ENCODE results near the gene MYZAP. TPM values are rescaled to one million over a fixed set of nuclear protein-coding genes. Genes with fewer than 3 reads are reported as not detected.

The MYZAP gene
- total and polyA plus RNA-seq, 2 of the 4 experiments (the other 2 are of a cell fraction), result not detected

DNA sequence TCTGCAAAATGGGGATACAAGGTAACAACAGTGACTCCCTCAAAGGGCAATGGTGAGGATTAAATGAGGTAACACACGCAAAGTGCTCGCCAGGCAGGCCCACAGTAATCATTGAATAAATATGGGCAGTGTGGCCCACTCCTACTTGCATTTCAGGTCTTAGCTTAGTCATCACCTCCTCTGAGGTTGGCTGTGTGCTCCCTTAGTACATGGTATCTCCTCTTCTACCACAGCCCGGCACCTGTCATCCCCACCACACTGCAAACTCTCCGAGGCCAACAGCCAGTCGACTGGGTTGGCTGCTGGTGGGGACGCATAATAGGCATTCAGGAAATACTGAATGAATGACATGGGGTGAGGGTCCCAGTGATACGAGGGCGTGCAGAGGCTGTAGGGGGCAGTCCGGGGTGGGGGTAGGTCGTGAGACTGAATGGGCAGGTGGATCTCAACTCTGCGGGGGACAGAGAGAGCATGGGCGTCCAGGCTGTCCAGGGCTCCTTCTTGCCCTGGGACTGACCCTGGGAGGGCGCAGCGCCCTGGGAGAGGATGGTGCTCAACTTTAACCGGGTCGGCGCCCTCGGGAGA lies 375 bp upstream of the MYZAP start:
- Histone ChIP-seq H3K9ac (ENCODE audit: low read depth, low read length) (no peak overlapping the region), H2BK120ac (ENCODE audit: low read depth, low read length) (no peak overlapping the region), H2AK9ac (replicated peaks; ENCODE audit: low read depth, low read length, poor library complexity) (peak overlapping the region; percentile 44), H4K20me1 (ENCODE audit: insufficient read depth, low read length) (no peaks in the 10 kb centered on the region), H3K9me1 (ENCODE audit: insufficient read depth, low read length) (no peaks in the 10 kb centered on the region; the same call in 1 of the 2 replicates), H3K27ac (ENCODE audit: insufficient read depth, low read length) (no peak overlapping the region), H3K4me3 (ENCODE audit: insufficient read depth, low read depth, low read length) (no peak overlapping the region; the same call in 1 of the 2 replicates), H3K23ac (ENCODE audit: low read depth, low read length) (no peak overlapping the region), H3K18ac (ENCODE audit: low read depth, low read length) (no peak overlapping the region), H4K91ac (ENCODE audit: insufficient read depth, low read depth, low read length) (no peak overlapping the region), H3K56ac (ENCODE audit: extremely low read depth, insufficient read depth, low read length) (no peak overlapping the region), H3K9me3 (ENCODE audit: control insufficient read depth, insufficient read depth, low read length) (no peaks in the 10 kb centered on the region), H3K27me3 (ENCODE audit: control insufficient read depth, insufficient read depth, low read length) (peaks cover 40% of the 10 kb centered on the region), H2BK15ac (ENCODE audit: low read depth, low read length) (no peak overlapping the region), H3K4me1 (ENCODE audit: control insufficient read depth, insufficient read depth, low read length) (no peaks in the 10 kb centered on the region), H3K14ac (replicated peaks; ENCODE audit: low read depth, low read length) (no peak overlapping the region), H3K4me2 (ENCODE audit: low read depth, low read length) (peak overlapping the region; percentile 63), H3K36me3 (ENCODE audit: control insufficient read depth, insufficient read depth, low read length) (no peaks in the 10 kb centered on the region), H2AK5ac (ENCODE audit: low read depth, low read length) (no peak overlapping the region), H4K5ac (ENCODE audit: low read depth, low read length) (no peak overlapping the region), H2AFZ (replicated peaks; ENCODE audit: low read length, poor library complexity) (peak overlapping the region; percentile 81), H4K8ac (ENCODE audit: low read depth in 2 of 2, low read length in 2 of 2) (no peak overlapping the region), H3K4ac (ENCODE audit: low read depth, low read length) (no peak overlapping the region), H2BK5ac (ENCODE audit: low read depth, low read length, poor library complexity, severe bottlenecking) (no peak overlapping the region), H3K79me1 (ENCODE audit: low read depth in 1 of 2, low read length in 2 of 2) (no peaks in the 10 kb centered on the region), H2BK20ac (ENCODE audit: low read depth, low read length) (no peak overlapping the region)
- no peak for ATAC-seq (ENCODE audit: low read depth)
- no peak for TF ChIP-seq NFE2L2 (IDR thresholded peaks at IDR 0.05; ENCODE audit: low read depth, low read length)
- TF ChIP-seq RCOR1 (IDR thresholded peaks at IDR 0.05; ENCODE audit: insufficient replicate concordance, low read length), result no peak
- TF ChIP-seq MAFK (IDR thresholded peaks at IDR 0.05; ENCODE audit: low read depth, low read length), result no peak
- TF ChIP-seq CEBPB (IDR thresholded peaks at IDR 0.05; ENCODE audit: low read depth, low read length), result no peak
- TF ChIP-seq ELK1 (IDR thresholded peaks at IDR 0.05; ENCODE audit: borderline replicate concordance, low read depth, low read length), result no peak
- TF ChIP-seq POLR2A (IDR thresholded peaks at IDR 0.05; ENCODE audit: low read depth, low read length), result no peak
- TF ChIP-seq FOS (IDR thresholded peaks at IDR 0.05; ENCODE audit: low read depth, low read length), result no peak
- TF ChIP-seq BHLHE40 (IDR thresholded peaks at IDR 0.05; ENCODE audit: low read depth, low read length), result no peak
- intact Hi-C loops (cut with micrococcal nuclease), result no loop called here
- dilution Hi-C loops (cut with HindIII; ENCODE audit: low sequenced_read_pairs, unreplicated experiment), result no loop called here
- in situ Hi-C loops (cut with MboI; ENCODE audit: low sequenced_read_pairs), result no loop called here
- ChIA-PET CTCF (no interaction called here), POLR2A (ENCODE audit: unreplicated experiment) (no interaction called here)
- 0% methylated on average over 1 of the region's 18 CpGs; no CpG with 5 or more reads in 1 of the 2 experiments for WGBS, 2 experiments (ENCODE audit: extremely low coverage in 2 of 2, insufficient read length in 1 of 2)
- no TSS peak for BruUV-seq (replicated peaks)
- DNase-seq, result no peak
